Dedifferentiated amniotic fluid mesenchymal stem cell (primary cell): ENCODE results near the gene TMEM221.
A peak's percentile ranks its signal among the peaks of the same experiment; 100 is the strongest.

Experiments used
- DNase-seq: peaks from one replicate; pipeline ENCODE4 v3.0.0-alpha.2; 2016; ENCODE audit errors: extremely low spot score

The TMEM221 gene

DNA sequence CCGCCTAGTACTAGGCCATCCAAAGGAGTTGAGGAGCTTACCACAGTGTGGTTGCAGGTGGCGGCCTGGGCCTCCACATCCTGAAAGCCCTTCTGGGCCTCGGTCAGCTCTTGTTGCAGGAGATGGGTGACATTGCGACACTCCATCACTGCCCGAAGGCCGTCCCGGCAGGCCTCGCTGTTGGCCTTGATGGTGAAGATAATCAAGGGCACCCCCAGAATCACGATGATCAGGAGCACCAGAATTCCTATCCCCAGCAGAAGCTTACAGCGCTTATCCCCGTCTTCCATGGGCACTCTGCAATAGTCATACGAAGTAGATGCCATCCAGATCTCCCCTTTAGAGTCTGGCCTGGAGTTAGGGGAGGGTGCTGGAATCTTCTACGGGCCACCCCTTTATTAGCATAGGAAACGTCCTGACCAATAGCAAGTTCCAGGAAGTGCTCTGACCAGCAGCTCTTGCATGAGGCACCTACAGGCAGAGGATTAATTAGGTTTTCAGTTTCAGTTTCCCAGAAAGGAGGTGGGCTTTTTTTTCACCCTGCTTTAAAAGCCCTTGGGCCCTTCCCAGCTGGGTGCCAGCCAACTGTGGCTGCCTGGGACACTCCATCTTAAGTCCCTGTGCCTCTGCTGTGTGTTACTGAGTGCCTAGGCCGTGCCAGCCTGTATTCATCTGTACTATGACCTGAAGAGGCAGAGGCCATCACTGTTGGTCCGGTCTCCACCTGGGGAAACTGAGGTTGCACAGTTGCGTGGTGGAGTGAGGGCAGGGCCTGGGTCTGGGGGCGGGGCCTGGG, 43.0 kb downstream of the TMEM221 start, which contains the start of gene BST2:
BST2 (minus strand) TSS at position 381 of the 796 bp plus-strand sequence; CDS start at position 326, 55 bp downstream.
- no peak for DNase-seq

- no peak for DNase-seq
Observed at GRCh38 chr19:17404621-17405249, 43.7 kb downstream of the TMEM221 start.

- no peak for DNase-seq
Observed at GRCh38 chr19:17404015-17404414, 44.5 kb downstream of the TMEM221 start.

DNA sequence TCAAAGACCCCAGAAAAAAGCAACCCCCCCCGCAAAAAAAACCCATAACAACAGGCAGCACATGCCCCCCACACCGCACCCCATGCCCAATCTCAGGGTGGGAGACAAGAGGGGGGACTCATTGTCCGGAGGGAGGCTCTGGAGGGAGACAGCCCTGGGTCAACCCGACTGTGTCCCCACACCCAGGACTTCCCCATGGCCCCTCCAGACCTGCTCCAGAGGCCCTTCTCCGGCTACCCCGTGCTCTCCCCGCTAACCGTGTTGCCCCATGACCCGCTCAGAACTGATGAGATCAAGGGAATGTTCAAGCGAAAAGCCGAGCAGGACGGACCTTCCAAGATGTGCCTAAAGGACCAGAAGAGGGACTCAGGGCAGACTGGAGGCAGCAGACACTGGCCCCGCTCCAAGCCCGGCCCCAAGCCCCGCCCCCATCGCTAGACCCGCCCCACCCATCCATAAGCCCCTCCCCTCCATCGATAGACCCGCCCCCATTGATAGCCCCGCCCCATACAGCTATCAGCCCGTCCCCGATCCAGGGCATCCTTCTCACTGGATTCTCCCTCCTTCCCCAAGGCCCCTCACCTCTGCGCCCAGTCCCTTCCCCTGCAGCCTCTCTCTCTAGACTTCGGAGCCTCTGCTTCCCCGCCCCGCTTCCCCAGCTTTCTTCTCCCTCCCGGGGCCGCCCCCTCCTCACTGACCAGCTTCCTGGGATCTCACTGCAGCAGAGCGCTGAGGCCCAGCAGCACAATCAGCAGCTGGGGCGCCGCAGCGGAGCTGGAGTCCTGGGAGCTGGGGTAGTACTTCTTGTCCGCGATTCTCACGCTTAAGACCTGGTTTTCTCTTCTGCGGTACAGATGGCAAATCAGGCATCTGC, 45.2 kb downstream of the TMEM221 start:
- no peak for DNase-seq

- no peak for DNase-seq
Observed at GRCh38 chr19:17401628-17402027, 46.8 kb downstream of the TMEM221 start.

DNA sequence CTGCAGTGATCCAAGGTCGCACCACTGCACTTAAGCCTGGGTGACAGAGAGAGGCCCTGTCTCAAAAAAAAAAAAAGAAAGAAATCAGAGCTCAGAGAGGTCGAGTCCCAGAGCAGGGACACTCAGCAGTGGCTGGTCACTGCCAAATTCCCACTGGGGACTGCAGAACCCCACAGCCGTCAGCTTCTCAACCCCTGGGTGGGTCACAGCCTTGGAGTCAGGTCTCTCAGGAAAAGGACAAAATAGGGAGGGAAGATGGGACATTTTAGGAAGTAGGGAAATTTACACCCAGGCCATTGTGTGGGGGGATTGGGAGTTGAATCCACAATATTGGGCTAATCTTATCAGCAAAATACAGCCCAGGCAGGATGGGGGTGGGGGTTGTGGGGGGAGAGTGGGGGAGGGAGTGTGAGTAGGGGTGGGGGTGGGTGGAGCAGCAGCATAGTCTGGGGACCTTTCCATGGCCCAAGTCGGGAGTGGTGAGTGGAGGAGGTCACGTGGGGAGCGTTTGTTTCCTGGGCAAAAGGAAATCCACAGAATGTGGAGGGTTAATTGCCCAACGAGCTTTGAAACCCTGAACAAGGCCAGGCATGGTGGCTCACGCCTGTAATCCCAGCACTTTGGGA, 49.5 kb downstream of the TMEM221 start:
- DNase-seq = no peak

DNA sequence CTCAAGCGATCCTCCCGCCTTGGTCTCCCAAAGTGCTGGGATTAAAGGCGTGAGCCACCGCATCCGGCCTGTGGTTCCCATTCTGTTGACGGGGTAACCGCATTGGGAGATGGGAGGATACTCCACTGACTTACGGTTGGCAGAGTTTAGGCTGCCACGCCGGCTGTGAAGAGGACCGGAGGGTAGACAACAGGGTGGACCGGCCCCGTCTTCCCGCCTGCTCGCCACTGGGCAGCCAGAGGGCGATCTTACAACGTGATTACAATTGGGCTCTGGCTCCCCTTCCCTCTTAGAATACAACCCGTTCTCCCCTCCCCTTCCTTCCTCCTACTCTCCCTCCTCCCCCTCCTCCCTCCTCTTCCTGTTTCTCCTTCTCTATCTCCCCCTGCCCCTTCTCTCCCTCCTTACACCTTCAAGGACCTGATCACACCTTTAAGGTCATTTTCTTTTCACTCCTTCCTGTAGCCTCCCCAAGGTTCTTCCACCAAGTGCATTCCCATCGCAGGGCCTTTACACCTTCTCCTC, 53.5 kb downstream of the TMEM221 start:
- DNase-seq = no peak

- no peak for DNase-seq
Observed at GRCh38 chr19:17393914-17394313, 54.6 kb downstream of the TMEM221 start, which contains the start of gene CCDC194. CCDC194 (minus strand) TSS chr19:17394196; CDS start chr19:17394158, 38 bp downstream.

DNA sequence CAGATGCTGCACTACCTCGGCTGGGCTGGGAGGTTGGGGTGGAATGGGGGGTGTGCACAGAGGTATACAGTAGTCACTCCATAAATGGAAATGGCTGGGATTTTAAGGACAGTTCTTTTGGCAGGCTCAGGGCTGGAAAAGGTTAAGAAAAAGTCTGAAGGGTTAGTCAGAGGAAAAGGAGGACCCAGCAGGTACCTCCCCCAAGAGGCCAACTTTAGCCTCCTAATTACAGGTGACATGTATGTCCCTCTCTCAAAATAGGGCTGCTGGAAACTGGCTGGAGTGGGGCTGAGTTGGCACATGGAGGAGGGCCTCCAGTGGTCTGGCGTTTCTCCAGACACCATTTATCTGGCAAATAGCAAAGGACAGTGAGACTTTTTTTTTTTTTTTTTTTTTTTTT, 55.5 kb downstream of the TMEM221 start:
- no peak for DNase-seq

DNA sequence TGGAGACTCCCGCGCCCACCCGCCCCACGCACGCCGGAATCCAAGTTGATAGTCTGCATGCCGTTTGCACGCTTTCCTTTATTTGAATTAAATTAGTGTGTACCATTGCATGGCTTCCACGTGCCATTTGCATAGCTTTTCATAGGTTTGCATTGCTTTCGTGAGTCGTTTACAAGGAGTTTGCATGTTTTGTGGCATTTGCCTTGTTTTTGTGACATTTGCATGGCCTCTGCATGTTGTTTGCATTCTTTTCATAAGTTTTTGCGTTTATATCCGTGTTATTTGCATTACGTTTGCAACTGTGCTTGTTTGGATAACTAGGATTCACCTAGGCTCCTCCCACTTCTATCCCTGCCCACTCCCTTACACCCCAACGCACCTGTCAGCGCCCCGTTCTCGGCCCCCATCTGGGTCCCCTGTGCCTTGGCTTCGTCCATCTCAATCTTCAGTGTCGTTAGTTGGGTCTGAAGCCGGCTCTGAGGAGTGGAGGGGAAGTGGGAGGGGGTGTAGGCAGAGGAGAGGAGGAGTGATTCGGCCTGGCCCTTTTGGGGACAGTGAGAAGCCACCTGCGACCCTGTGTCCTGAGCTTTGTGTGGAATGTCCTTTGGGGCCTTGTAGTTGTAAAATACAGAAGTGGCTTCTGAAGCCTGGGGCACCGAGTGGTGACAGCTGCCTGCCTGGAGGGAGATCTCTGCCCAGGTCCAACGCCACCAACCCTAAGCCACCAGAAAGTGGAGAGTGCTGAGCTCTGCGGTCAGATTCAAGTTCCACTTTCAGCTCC, 56.9 kb downstream of the TMEM221 start:
- DNase-seq = no peak

GRCh38 chr19:17390665-17391370, 57.6 kb downstream of the TMEM221 start:
- peak; percentile 87 for DNase-seq

GRCh38 chr19:17389957-17390664, 58.4 kb downstream of the TMEM221 start:
- no peak for DNase-seq

DNA sequence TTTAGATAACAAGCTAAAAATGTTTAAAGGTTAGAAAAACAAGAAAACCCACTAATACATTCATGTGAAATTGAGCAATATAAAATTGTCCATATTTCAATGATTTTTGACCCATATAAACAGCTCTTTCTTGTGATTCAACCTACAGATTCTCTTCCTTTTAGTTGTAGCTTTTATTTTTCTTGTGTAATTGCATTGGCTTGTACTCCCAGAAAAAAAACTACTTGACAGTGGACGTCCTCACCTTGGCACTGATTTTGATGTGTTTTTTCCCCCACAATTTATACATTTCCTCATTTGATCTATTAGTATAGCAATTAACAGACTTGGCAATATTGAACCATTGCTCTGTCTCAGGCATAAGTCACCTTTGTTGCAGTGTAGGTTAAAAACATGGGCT, 59.2 kb downstream of the TMEM221 start:
- no peak for DNase-seq

- peak; percentile 28 for DNase-seq
Observed at GRCh38 chr19:17385878-17386611, 62.4 kb downstream of the TMEM221 start.
